22Rv1 (cell line): ENCODE data around the gene APOC3.

Experiments used
- ZFX ChIP-seq: fragments of 450-650 bp; IDR thresholded peaks from 2 replicates; pipeline ENCODE4 v1.6.1; 2017; ENCODE audit warnings: antibody characterized with exemption, borderline replicate concordance
- TF ChIP-seq, protein P1 (sequence below): fragments of 450-650 bp; IDR thresholded peaks from 2 replicates; pipeline ENCODE4 v1.5.1; 2017; ENCODE audit warnings: mild to moderate bottlenecking

DNA sequence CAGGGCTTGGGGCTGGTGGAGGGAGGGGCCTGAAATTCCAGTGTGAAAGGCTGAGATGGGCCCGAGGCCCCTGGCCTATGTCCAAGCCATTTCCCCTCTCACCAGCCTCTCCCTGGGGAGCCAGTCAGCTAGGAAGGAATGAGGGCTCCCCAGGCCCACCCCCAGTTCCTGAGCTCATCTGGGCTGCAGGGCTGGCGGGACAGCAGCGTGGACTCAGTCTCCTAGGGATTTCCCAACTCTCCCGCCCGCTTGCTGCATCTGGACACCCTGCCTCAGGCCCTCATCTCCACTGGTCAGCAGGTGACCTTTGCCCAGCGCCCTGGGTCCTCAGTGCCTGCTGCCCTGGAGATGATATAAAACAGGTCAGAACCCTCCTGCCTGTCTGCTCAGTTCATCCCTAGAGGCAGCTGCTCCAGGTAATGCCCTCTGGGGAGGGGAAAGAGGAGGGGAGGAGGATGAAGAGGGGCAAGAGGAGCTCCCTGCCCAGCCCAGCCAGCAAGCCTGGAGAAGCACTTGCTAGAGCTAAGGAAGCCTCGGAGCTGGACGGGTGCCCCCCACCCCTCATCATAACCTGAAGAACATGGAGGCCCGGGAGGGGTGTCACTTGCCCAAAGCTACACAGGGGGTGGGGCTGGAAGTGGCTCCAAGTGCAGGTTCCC, at the start of gene APOC3:
- TF ChIP-seq, protein P1, sequence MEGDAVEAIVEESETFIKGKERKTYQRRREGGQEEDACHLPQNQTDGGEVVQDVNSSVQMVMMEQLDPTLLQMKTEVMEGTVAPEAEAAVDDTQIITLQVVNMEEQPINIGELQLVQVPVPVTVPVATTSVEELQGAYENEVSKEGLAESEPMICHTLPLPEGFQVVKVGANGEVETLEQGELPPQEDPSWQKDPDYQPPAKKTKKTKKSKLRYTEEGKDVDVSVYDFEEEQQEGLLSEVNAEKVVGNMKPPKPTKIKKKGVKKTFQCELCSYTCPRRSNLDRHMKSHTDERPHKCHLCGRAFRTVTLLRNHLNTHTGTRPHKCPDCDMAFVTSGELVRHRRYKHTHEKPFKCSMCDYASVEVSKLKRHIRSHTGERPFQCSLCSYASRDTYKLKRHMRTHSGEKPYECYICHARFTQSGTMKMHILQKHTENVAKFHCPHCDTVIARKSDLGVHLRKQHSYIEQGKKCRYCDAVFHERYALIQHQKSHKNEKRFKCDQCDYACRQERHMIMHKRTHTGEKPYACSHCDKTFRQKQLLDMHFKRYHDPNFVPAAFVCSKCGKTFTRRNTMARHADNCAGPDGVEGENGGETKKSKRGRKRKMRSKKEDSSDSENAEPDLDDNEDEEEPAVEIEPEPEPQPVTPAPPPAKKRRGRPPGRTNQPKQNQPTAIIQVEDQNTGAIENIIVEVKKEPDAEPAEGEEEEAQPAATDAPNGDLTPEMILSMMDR = no peak
- no peak for TF ChIP-seq ZFX
